Measurements from ENCODE around the gene TTLL3. TPM values are rescaled to one million over a fixed set of nuclear protein-coding genes. Genes with fewer than 3 reads are reported as not detected.

The TTLL3 gene, protein sequence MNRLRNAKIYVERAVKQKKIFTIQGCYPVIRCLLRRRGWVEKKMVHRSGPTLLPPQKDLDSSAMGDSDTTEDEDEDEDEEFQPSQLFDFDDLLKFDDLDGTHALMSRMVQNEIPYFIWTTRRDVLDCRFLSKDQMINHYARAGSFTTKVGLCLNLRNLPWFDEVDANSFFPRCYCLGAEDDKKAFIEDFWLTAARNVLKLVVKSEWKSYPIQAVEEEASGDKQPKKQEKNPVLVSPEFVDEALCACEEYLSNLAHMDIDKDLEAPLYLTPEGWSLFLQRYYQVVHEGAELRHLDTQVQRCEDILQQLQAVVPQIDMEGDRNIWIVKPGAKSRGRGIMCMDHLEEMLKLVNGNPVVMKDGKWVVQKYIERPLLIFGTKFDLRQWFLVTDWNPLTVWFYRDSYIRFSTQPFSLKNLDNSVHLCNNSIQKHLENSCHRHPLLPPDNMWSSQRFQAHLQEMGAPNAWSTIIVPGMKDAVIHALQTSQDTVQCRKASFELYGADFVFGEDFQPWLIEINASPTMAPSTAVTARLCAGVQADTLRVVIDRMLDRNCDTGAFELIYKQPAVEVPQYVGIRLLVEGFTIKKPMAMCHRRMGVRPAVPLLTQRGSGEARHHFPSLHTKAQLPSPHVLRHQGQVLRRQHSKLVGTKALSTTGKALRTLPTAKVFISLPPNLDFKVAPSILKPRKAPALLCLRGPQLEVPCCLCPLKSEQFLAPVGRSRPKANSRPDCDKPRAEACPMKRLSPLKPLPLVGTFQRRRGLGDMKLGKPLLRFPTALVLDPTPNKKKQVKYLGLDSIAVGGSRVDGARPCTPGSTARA
- total RNA-seq (ENCODE audit: unreplicated experiment): 45.7 TPM
- long read RNA-seq, partial matches to known transcripts: 2 of 5 reads
- long read RNA-seq, other reads (novel, unspliced or antisense): 2 of 5 reads

DNA sequence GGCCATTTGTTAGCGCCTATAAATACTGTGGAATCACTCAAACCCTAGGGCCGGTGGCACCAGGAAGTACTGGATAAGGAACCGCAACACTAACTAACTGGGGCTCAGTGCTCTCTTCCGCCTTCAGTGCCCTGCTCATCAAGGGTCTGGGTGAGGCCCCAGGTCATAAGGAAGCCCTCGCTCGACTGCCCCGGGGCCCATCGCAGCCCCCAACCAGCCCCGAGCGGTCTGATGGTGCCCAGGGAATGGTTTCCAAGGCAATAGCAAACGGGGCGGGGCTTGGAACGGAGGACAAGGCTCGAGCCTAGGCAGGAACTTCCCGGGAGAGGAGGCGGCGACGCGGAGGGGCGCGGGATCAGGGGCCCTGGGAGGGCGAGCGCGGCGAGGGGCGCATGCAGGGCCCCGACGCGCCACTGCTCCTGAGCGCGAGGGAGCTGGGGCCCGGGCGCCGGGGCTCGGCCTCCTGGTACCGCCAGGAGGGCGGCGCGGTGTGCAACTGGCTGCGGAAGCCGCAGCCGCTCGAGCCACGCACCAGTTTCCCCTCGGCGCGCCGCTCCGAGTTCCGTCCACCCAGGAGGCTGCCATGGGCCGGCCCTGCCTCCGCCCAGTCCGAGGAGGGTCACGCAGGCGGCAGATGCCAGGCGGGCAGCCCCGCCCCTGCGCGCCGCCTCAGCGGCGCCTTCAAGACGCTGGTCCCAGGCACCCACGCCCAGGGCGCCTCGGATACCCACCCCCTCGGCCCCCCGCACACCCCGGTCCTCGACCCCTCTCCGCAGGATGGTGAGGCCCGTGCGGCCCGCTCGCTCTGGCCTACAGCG, at the start of gene TTLL3:
TTLL3 (plus strand) TSS at position 648 of the 818 bp plus-strand sequence. CDS start 400 bp downstream, outside the sequence.
- Mint-ChIP-seq H3K27ac (ENCODE audit: unreplicated experiment) (peak within 1 kb of the TSS; percentile 74), H3K36me3 (ENCODE audit: unreplicated experiment) (peaks cover 10% of the 10 kb centered on the region)

DNA sequence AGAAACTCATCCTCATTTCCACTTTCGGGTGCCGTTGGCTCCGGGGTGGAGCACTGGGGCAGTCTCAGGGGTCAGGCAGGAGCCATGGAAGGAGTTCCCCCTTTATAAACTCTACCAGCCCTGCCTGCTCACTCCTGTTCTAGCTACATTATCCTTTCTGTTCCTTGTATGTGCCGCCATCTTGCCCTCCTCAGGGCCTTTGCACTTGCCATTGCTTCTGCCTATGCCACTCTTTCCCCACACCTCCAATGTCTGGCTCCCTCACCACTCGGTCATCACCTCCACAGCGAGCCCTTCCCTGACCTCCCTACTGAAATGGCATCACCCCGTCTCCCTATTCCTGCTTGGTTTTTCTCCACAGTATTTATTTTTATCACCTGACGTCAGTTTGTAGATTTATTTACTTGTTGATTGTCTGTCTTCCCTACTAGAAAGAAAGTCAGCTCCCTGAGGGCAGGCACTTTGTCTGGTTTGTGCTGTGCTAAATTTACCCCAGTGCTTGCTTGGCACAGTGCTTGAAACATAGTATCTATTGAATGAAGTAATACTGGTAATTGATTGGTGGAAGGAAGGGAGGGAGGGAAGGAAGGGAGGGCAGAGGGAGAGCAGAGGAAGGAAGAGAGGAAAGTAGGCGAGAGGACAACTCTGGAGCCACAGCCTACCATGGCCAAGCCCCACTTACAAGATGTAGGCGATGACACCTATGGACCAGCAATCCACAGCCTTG, 49.1 kb upstream of the TTLL3 start:
- H3K4me3 Mint-ChIP-seq (ENCODE audit: unreplicated experiment): no peak overlapping the region
- no peak for DNase-seq

More for the DNA sequence above, at the start of gene TTLL3:
- peaks cover 11% of the 10 kb centered on the region for H3K27me3 Mint-ChIP-seq (ENCODE audit: unreplicated experiment)
- peaks cover 32% of the 10 kb centered on the region for H3K4me1 Mint-ChIP-seq (ENCODE audit: low read depth, unreplicated experiment)
- H3K9me3 Mint-ChIP-seq (ENCODE audit: unreplicated experiment): peaks cover 8% of the 10 kb centered on the region
- peak within 1 kb of the TSS; percentile 85 for H3K4me3 Mint-ChIP-seq (ENCODE audit: unreplicated experiment)
- TF ChIP-seq, protein P1, sequence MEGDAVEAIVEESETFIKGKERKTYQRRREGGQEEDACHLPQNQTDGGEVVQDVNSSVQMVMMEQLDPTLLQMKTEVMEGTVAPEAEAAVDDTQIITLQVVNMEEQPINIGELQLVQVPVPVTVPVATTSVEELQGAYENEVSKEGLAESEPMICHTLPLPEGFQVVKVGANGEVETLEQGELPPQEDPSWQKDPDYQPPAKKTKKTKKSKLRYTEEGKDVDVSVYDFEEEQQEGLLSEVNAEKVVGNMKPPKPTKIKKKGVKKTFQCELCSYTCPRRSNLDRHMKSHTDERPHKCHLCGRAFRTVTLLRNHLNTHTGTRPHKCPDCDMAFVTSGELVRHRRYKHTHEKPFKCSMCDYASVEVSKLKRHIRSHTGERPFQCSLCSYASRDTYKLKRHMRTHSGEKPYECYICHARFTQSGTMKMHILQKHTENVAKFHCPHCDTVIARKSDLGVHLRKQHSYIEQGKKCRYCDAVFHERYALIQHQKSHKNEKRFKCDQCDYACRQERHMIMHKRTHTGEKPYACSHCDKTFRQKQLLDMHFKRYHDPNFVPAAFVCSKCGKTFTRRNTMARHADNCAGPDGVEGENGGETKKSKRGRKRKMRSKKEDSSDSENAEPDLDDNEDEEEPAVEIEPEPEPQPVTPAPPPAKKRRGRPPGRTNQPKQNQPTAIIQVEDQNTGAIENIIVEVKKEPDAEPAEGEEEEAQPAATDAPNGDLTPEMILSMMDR (IDR thresholded peaks at IDR 0.05; ENCODE audit: partially characterized antibody, unreplicated experiment): peak; percentile 7
- peak; percentile 88 for DNase-seq

DNA sequence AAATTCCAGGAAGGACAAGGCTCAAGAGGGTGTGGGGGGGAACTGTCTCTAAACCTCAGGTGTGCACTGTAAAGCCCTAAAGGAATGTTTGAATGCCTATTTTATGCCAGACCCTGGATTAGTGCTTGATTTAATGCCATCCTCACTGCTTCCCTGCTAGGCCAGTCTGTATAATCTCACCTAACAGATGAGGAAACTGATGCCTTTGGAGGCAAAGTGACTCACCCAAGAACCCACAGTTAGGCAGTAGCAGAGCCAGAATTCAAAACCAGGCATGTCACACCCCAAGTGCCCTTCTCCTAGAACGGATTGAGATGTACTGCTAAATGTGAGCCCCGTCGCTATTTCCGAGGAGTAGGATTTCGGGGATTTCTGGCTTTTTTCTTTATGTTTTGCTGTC, 48.1 kb upstream of the TTLL3 start:
- Mint-ChIP-seq H3K36me3 (ENCODE audit: unreplicated experiment) (peaks cover 5% of the 10 kb centered on the region), H3K4me3 (ENCODE audit: unreplicated experiment) (no peak overlapping the region), H3K27me3 (ENCODE audit: unreplicated experiment) (no peaks in the 10 kb centered on the region)

More for the DNA sequence above, 49.1 kb upstream of the TTLL3 start:
- Mint-ChIP-seq H3K36me3 (ENCODE audit: unreplicated experiment) (peaks cover 5% of the 10 kb centered on the region), H3K27ac (ENCODE audit: unreplicated experiment) (no peak overlapping the region), H3K9me3 (ENCODE audit: unreplicated experiment) (peaks cover 5% of the 10 kb centered on the region), H3K4me1 (ENCODE audit: low read depth, unreplicated experiment) (no peaks in the 10 kb centered on the region), H3K27me3 (ENCODE audit: unreplicated experiment) (no peaks in the 10 kb centered on the region)
- TF ChIP-seq, protein P1 (IDR thresholded peaks at IDR 0.05; ENCODE audit: partially characterized antibody, unreplicated experiment): no peak

DNA sequence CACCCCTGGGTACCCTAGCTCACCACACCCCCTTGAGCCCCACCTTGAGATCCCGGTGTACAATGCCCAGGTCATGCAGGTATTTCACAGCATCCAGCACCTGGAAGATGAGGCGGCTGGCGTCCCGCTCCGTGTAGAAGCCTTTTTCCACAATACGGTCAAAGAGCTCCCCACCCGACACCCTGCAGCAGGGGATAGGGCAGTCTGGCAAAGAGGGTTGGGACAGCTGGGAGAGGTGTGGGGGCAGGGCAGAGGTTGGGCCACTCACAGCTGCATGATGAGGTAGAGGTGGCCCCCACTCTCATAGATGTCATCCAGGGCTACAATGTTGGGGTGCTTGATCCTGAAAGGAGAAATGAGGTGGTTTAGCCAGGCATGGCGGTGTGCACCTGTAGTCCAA, 47.2 kb upstream of the TTLL3 start:
- DNase-seq: no peak
- H3K9me3 Mint-ChIP-seq (ENCODE audit: unreplicated experiment): peaks cover 5% of the 10 kb centered on the region
- peaks cover 4% of the 10 kb centered on the region for H3K4me1 Mint-ChIP-seq (ENCODE audit: low read depth, unreplicated experiment)
- peaks cover 5% of the 10 kb centered on the region for H3K36me3 Mint-ChIP-seq (ENCODE audit: unreplicated experiment)
- H3K4me3 Mint-ChIP-seq (ENCODE audit: unreplicated experiment): no peak overlapping the region
- TF ChIP-seq, protein P1 (IDR thresholded peaks at IDR 0.05; ENCODE audit: partially characterized antibody, unreplicated experiment): no peak
- peaks cover 5% of the 10 kb centered on the region for H3K27me3 Mint-ChIP-seq (ENCODE audit: unreplicated experiment)
- H3K27ac Mint-ChIP-seq (ENCODE audit: unreplicated experiment): no peak overlapping the region

More for the DNA sequence above, 48.1 kb upstream of the TTLL3 start:
- peaks cover 5% of the 10 kb centered on the region for H3K9me3 Mint-ChIP-seq (ENCODE audit: unreplicated experiment)
- no peak for DNase-seq
- H3K27ac Mint-ChIP-seq (ENCODE audit: unreplicated experiment): no peak overlapping the region
- TF ChIP-seq, protein P1 (IDR thresholded peaks at IDR 0.05; ENCODE audit: partially characterized antibody, unreplicated experiment): no peak
- H3K4me1 Mint-ChIP-seq (ENCODE audit: low read depth, unreplicated experiment): no peaks in the 10 kb centered on the region

All from glutamatergic neuron (in vitro differentiated cells).